Measurements from ENCODE around the gene ZBTB7C. TPM values are rescaled to one million over a fixed set of nuclear protein-coding genes. Genes with fewer than 3 reads are reported as not detected.

ZBTB7C gene
- total and polyA plus RNA-seq, 2 of the 8 experiments (the other 6 are each of a cell fraction or from before 2014, with no cell fraction given), result 0.15 to 0.45 TPM

DNA sequence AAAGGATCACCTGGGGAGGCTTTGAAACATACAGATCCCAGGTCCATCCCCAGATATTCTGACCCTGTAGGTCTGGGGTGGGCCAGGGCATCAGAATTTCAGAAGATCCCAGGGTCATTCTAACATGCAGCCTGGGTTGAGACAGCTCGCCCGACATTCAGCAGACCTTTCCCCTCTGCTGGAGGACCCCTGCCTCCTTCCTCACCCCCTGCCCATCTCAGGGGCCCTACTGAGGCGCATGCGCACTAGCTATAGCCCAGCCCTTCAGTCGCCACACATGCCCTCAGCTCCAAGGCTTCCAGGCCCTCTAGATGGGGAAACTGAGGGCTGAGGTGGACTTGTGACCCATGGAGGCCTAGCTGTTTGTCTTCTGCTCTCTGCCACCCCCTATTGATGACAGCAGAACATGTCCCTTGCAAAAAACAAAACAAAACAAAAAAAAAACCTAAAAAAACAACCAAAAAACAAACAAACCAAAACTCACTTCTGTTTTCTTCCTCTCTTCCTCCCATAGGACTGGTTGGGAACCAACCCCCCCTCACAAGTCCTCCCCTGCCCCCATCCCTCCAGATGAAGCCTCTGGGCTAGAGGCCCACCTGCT lies 91.3 kb downstream of the ZBTB7C start:
- H3K4me2 ChIP-seq (ENCODE audit: insufficient read depth in 1 of 2, low read depth in 2 of 2, low read length in 2 of 2), result no peak overlapping the region
- H3K4me1 ChIP-seq (replicated peaks in 1 of 4; ENCODE audit: control insufficient read depth in 3 of 4, insufficient read depth in 4 of 4, low read length in 3 of 4), result peaks cover 0 to 10% (median 7%) of the 10 kb centered on the region in 4 experiments; a peak in 5 of 7 replicates
- H4K91ac ChIP-seq (replicated peaks; ENCODE audit: insufficient read length, low read length), result no peak overlapping the region
- H2AFZ ChIP-seq (ENCODE audit: low read length), result no peak overlapping the region
- no peaks in the 10 kb centered on the region for H3K36me3 ChIP-seq (ENCODE audit: control insufficient read depth in 2 of 4, insufficient read depth in 4 of 4, low read length in 3 of 4)
- H4K20me1 ChIP-seq (replicated peaks in 1 of 2; ENCODE audit: control insufficient read depth in 1 of 2, insufficient read depth in 2 of 2, low read length in 2 of 2), result peaks cover 0 to 1% of the 10 kb centered on the region in 2 experiments
- H2BK12ac ChIP-seq (ENCODE audit: low read depth, low read length), result no peak overlapping the region
- ChIA-PET CTCF (ENCODE audit: partially characterized antibody) (interaction anchor here (0.6 to 3.8 kb wide), 26 partner anchors 11 to 166 kb away, joined by 3 to 18 read pairs (median 4); no protein-coding TSS in a partner anchor), POLR2A (ENCODE audit: partially characterized antibody) (interaction anchor here (0.8 to 1.0 kb wide), 2 partner anchors 15 to 19 kb away, joined by 3 to 4 read pairs; no protein-coding TSS in a partner anchor)
- H3K79me2 ChIP-seq (ENCODE audit: control insufficient read depth in 1 of 2, insufficient read depth in 2 of 2, low read length in 2 of 2), result no peaks in the 10 kb centered on the region
- no peaks in the 10 kb centered on the region for H3K79me1 ChIP-seq (ENCODE audit: low read depth, low read length)
- 94% methylated on average over 5 of the region's 5 CpGs; no CpG with 5 or more reads in 1 of the 2 experiments for WGBS, 2 experiments (ENCODE audit: extremely low coverage in 1 of 2, insufficient coverage in 1 of 2, insufficient read length in 1 of 2, insufficient replicate concordance in 2 of 2, low coverage in 1 of 2, low lambda C conversion rate in 2 of 2, missing lambda C conversion rate in 1 of 2)
- no peak overlapping the region for H3K9ac ChIP-seq (replicated peaks in 1 of 4; ENCODE audit: extremely low read depth in 1 of 4, low read depth in 3 of 4, low read length in 3 of 4)
- H3K27ac ChIP-seq (ENCODE audit: low read depth, low read length), result no peak overlapping the region
- no peaks in the 10 kb centered on the region for H3K27me3 ChIP-seq (replicated peaks in 1 of 4; ENCODE audit: control insufficient read depth in 3 of 4, extremely low read depth in 1 of 4, insufficient read depth in 3 of 4, low read length in 3 of 4)
- no peak overlapping the region for H2BK120ac ChIP-seq (replicated peaks; ENCODE audit: low read depth, low read length)
- no peak overlapping the region for H3K56ac ChIP-seq (replicated peaks; ENCODE audit: insufficient read length, low read depth, low read length)
- TF ChIP-seq, protein P1, sequence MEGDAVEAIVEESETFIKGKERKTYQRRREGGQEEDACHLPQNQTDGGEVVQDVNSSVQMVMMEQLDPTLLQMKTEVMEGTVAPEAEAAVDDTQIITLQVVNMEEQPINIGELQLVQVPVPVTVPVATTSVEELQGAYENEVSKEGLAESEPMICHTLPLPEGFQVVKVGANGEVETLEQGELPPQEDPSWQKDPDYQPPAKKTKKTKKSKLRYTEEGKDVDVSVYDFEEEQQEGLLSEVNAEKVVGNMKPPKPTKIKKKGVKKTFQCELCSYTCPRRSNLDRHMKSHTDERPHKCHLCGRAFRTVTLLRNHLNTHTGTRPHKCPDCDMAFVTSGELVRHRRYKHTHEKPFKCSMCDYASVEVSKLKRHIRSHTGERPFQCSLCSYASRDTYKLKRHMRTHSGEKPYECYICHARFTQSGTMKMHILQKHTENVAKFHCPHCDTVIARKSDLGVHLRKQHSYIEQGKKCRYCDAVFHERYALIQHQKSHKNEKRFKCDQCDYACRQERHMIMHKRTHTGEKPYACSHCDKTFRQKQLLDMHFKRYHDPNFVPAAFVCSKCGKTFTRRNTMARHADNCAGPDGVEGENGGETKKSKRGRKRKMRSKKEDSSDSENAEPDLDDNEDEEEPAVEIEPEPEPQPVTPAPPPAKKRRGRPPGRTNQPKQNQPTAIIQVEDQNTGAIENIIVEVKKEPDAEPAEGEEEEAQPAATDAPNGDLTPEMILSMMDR (IDR thresholded peaks at IDR 0.05; ENCODE audit: control extremely low read depth in 1 of 3, insufficient read depth in 1 of 3, low read depth in 1 of 3, low read length in 3 of 3), result peak in 2 of 3 experiments; percentile 24 to 31; a peak in 2 of 4 replicates
- TF ChIP-seq RAD21 (IDR thresholded peaks at IDR 0.05 in 1 of 2, conservative IDR thresholded peaks at IDR 0.05 in 1 of 2; ENCODE audit: low read depth in 2 of 2, low read length in 2 of 2) (peak; percentile 32 to 39), SP1 (IDR thresholded peaks at IDR 0.05; ENCODE audit: low read depth, low read length) (no peak)
- H3K9me3 ChIP-seq (ENCODE audit: insufficient read depth in 2 of 2, low read depth in 1 of 2, low read length in 1 of 2), result no peaks in the 10 kb centered on the region
- FAIRE-seq (no peak), DNase-seq (ENCODE audit: low read depth in 1 of 2, low spot score in 2 of 2) (no peak)
- no peak overlapping the region for H3K14ac ChIP-seq (ENCODE audit: insufficient read length)
- H2BK5ac ChIP-seq (ENCODE audit: low read depth, low read length), result no peak overlapping the region
- H3K23me2 ChIP-seq (ENCODE audit: low read depth, low read length), result no peaks in the 10 kb centered on the region
- no peak overlapping the region for H4K8ac ChIP-seq (ENCODE audit: extremely low read depth, insufficient read depth, low read length)
- no peak overlapping the region for H2BK15ac ChIP-seq (ENCODE audit: low read length)
- H3K4me3 ChIP-seq (ENCODE audit: extremely low read depth in 1 of 4, insufficient read depth in 2 of 4, low read depth in 3 of 4, low read length in 4 of 4), result no peak overlapping the region
- no peak overlapping the region for H2BK20ac ChIP-seq (ENCODE audit: low read length)
- peak overlapping the region; percentile 0; the same call in 1 of the 2 replicates for H2AK5ac ChIP-seq (ENCODE audit: low read depth, low read length)
- no peak overlapping the region for H3K18ac ChIP-seq (ENCODE audit: extremely low read depth, low read length)
- no peak overlapping the region for H3K23ac ChIP-seq (ENCODE audit: insufficient read length)
- H3K4ac ChIP-seq (replicated peaks; ENCODE audit: insufficient read length, low read depth, low read length), result no peak overlapping the region
- H4K5ac ChIP-seq (ENCODE audit: insufficient read length, low read depth, low read length), result no peak overlapping the region
